WTC11 (cell line): ENCODE results near the gene BNIP1. TPM values are rescaled to one million over a fixed set of nuclear protein-coding genes. Genes with fewer than 3 reads are reported as not detected.

Experiments
- ATAC-seq: fragments of 200-7000 bp; cut with Tn5 transposase; 2 replicates; pipeline ENCODE4 v1.10.0; 2021; ENCODE audit warnings: mild to moderate bottlenecking, moderate library complexity
- CTCF ChIA-PET: fragments of 300-600 bp; sonication (Branson Sonifier 250); formaldehyde crosslinking; loops from one replicate; lab custom pipeline; 2021; ENCODE audit warnings: antibody characterized with exemption; lab: Charles Lee
- POLR2A ChIA-PET: fragments of 350-600 bp; sonication (Branson Sonifier 250); formaldehyde crosslinking; loops from one replicate; lab custom pipeline; 2021; ENCODE audit warnings: antibody characterized with exemption; lab: Charles Lee
- DNase-seq: peaks from one replicate; pipeline ENCODE4 v3.0.0; 2021; ENCODE audit warnings: low spot score
- H3K27ac Mint-ChIP-seq: 2 replicates; pipeline ENCODE4 v1.8.0; 2021; ENCODE audit warnings: mixed read lengths
- H3K27me3 Mint-ChIP-seq: 2 replicates; pipeline ENCODE4 v1.8.0; 2021; ENCODE audit warnings: low read depth, mild to moderate bottlenecking, moderate library complexity, mixed read lengths
- H3K36me3 Mint-ChIP-seq: 2 replicates; pipeline ENCODE4 v1.8.0; 2021; ENCODE audit warnings: mixed read lengths
- H3K4me1 Mint-ChIP-seq: 2 replicates; pipeline ENCODE4 v1.8.0; 2022; ENCODE audit warnings: mixed read lengths
- H3K4me3 Mint-ChIP-seq: 2 replicates; pipeline ENCODE4 v1.8.0; 2021; ENCODE audit warnings: mild to moderate bottlenecking, moderate library complexity, mixed read lengths
- H3K9me3 Mint-ChIP-seq: 2 replicates; pipeline ENCODE4 v1.8.0; 2021; ENCODE audit warnings: mixed read lengths
- AFF4 ChIP-seq: sonication (generic); formaldehyde crosslinking; IDR thresholded peaks from 2 replicates; pipeline ENCODE4 v1.8.1; 2023; ENCODE audit warnings: mild to moderate bottlenecking, missing genetic modification reagents, borderline replicate concordance
- ATF1 ChIP-seq: sonication (generic); formaldehyde crosslinking; IDR thresholded peaks from 2 replicates; pipeline ENCODE4 v1.8.1; 2023; ENCODE audit warnings: mild to moderate bottlenecking, moderate library complexity, missing genetic modification reagents
- ATF3 ChIP-seq: sonication (generic); formaldehyde crosslinking; conservative IDR thresholded peaks from 2 replicates; pipeline ENCODE4 v1.8.1; 2022; ENCODE audit warnings: mild to moderate bottlenecking, missing genetic modification reagents
- ATF6 ChIP-seq: sonication (generic); formaldehyde crosslinking; IDR thresholded peaks from 2 replicates; pipeline ENCODE4 v1.8.1; 2023; ENCODE audit warnings: mild to moderate bottlenecking, missing genetic modification reagents
- CTCF ChIP-seq: fragments of 200-600 bp; IDR thresholded peaks from 2 replicates; pipeline ENCODE4 v1.8.0; 2022; ENCODE audit warnings: antibody characterized with exemption
- ESRRA ChIP-seq: sonication (generic); formaldehyde crosslinking; IDR thresholded peaks from 2 replicates; pipeline ENCODE4 v1.8.1; 2022; ENCODE audit warnings: mild to moderate bottlenecking, missing genetic modification reagents, borderline replicate concordance
- FOXJ3 ChIP-seq: sonication (generic); formaldehyde crosslinking; IDR thresholded peaks from 2 replicates; pipeline ENCODE4 v1.9.0; 2021; ENCODE audit warnings: missing genetic modification reagents, mild to moderate bottlenecking, borderline replicate concordance
- FOXP1 ChIP-seq: sonication (generic); formaldehyde crosslinking; IDR thresholded peaks from 2 replicates; pipeline ENCODE4 v1.8.0; 2022; ENCODE audit warnings: missing genetic modification reagents, mild to moderate bottlenecking, moderate library complexity, borderline replicate concordance
- IRF2 ChIP-seq: sonication (generic); formaldehyde crosslinking; IDR thresholded peaks from 2 replicates; pipeline ENCODE4 v1.8.0; 2022; ENCODE audit warnings: low read depth, missing genetic modification reagents, borderline replicate concordance
- NR2C2 ChIP-seq: sonication (generic); formaldehyde crosslinking; IDR thresholded peaks from 2 replicates; pipeline ENCODE4 v1.8.0; 2022; ENCODE audit warnings: mild to moderate bottlenecking, missing genetic modification reagents
- OVOL2 ChIP-seq: fragments of 250-450 bp; sonication (Bioruptor Pico); IDR thresholded peaks from 2 replicates; pipeline ENCODE4 v1.9.0; 2021; ENCODE audit warnings: mild to moderate bottlenecking, borderline replicate concordance
- PRDM15 ChIP-seq: sonication (generic); formaldehyde crosslinking; IDR thresholded peaks from 2 replicates; pipeline ENCODE4 v1.8.0; 2022; ENCODE audit warnings: missing genetic modification reagents
- SMAD4 ChIP-seq: sonication (generic); formaldehyde crosslinking; IDR thresholded peaks from 2 replicates; pipeline ENCODE4 v1.8.0; 2022; ENCODE audit warnings: mild to moderate bottlenecking, missing genetic modification reagents
- TEAD1 ChIP-seq: sonication (generic); formaldehyde crosslinking; IDR thresholded peaks from 2 replicates; pipeline ENCODE4 v1.8.0; 2022; ENCODE audit warnings: mild to moderate bottlenecking, missing genetic modification reagents
- TEAD4 ChIP-seq: sonication (generic); formaldehyde crosslinking; IDR thresholded peaks from 2 replicates; pipeline ENCODE4 v1.8.0; 2022; ENCODE audit warnings: mild to moderate bottlenecking, missing genetic modification reagents
- ZMAT4 ChIP-seq: fragments of 250-450 bp; sonication (Bioruptor Pico); IDR thresholded peaks from 2 replicates; pipeline ENCODE4 v1.9.0; 2021; ENCODE audit warnings: mild to moderate bottlenecking
- ZNF121 ChIP-seq: sonication (generic); formaldehyde crosslinking; IDR thresholded peaks from 2 replicates; pipeline ENCODE4 v1.8.0; 2023; ENCODE audit warnings: missing genetic modification reagents
- ZNF532 ChIP-seq: fragments of 250-450 bp; sonication (Bioruptor Pico); IDR thresholded peaks from 2 replicates; pipeline ENCODE4 v1.9.0; 2021; ENCODE audit warnings: mild to moderate bottlenecking, borderline replicate concordance
- ZNF671 ChIP-seq: fragments of 250-450 bp; sonication (Bioruptor Pico); IDR thresholded peaks from 2 replicates; pipeline ENCODE4 v1.8.0; 2021; ENCODE audit warnings: mild to moderate bottlenecking
- ZSCAN18 ChIP-seq: fragments of 250-450 bp; sonication (Bioruptor Pico); IDR thresholded peaks from 2 replicates; pipeline ENCODE4 v2.1.2; 2022; ENCODE audit warnings: mild to moderate bottlenecking, moderate library complexity
- total RNA-seq: library from RNA; stranded (reverse); gene quantifications from 3 replicates; pipeline ENCODE4 v1.2.3, GENCODE V29; 2021

The BNIP1 gene
- total RNA-seq, 1 experiment from 2014 or later, result 15.4 TPM

- CTCF ChIA-PET, result no interaction called here
- Mint-ChIP-seq H3K4me3 (no peak overlapping the region), H3K9me3 (peaks cover 25% of the 10 kb centered on the region), H3K27ac (no peak overlapping the region), H3K27me3 (peaks cover 8% of the 10 kb centered on the region; the same call in 1 of the 2 replicates), H3K36me3 (peaks cover 9% of the 10 kb centered on the region), H3K4me1 (no peaks in the 10 kb centered on the region)
- POLR2A ChIA-PET, result no interaction called here
- no peak for ATAC-seq
- no peak for TF ChIP-seq ZMAT4 (CRISPR knock-in tag)
- TF ChIP-seq TEAD1 (CRISPR knock-in tag), result no peak
- no peak for TF ChIP-seq ZNF121 (CRISPR knock-in tag)
- TF ChIP-seq OVOL2 (CRISPR knock-in tag), result no peak
- no peak for TF ChIP-seq ZNF671 (CRISPR knock-in tag)
- TF ChIP-seq CTCF, result no peak
- TF ChIP-seq AFF4 (CRISPR knock-in tag), result no peak
- no peak for TF ChIP-seq ATF1 (CRISPR knock-in tag)
- TF ChIP-seq TEAD4, result no peak
- no peak for TF ChIP-seq NR2C2
- TF ChIP-seq ESRRA (CRISPR knock-in tag), result no peak
- TF ChIP-seq ZNF532, result no peak
- TF ChIP-seq ATF3 (CRISPR knock-in tag), result no peak
- TF ChIP-seq FOXP1, result no peak
- TF ChIP-seq FOXJ3, result no peak
- TF ChIP-seq ATF6 (CRISPR knock-in tag), result no peak
- TF ChIP-seq SMAD4 (CRISPR knock-in tag), result no peak
- no peak for TF ChIP-seq IRF2
- TF ChIP-seq PRDM15 (CRISPR knock-in tag), result no peak
- TF ChIP-seq ZSCAN18 (CRISPR knock-in tag), result no peak
- no peak for DNase-seq
These were observed 45.5 kb upstream of the BNIP1 start for GRCh38 chr5:173098787-173099186.
